RPMI8226 (cell line): ENCODE measurements around the gene UBE2Q1.
"Not testable (repeated sequence)": the region's sequence is repeated elsewhere in the genome, so short reads cannot be mapped to it uniquely, and the experiment has no call there.

Experiments used
- DNase-seq: peaks from one replicate; pipeline ENCODE4 v3.0.0-alpha.2; 2015

Gene UBE2Q1

DNA sequence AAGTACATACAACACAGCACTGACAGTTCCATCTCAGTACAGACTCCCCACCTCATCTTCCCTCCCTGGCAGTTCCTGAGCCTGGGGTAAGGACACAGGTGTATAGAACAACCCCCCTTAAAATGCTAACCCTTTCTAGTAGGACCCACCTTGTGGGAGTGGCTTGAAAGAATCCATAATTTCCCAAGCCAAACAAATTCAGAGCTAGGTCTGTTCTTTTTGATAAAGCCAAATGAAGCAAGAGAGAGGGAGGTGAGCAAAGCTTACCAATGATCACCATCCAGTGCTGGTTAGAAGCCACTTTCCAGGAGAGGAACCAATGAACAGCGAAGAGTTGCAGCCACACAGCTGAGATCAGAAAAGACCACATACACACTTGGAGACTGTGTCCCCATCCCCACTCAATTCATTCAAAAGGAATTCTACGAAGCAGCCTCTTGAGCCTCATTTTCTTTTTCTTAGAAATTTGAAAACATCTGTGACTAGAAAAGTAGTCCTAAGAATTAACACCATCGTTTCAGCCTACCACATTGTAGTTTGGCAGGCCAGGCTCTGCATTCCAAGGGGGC is 9.2 kb downstream of the UBE2Q1 start:
- DNase-seq: no peak

DNA sequence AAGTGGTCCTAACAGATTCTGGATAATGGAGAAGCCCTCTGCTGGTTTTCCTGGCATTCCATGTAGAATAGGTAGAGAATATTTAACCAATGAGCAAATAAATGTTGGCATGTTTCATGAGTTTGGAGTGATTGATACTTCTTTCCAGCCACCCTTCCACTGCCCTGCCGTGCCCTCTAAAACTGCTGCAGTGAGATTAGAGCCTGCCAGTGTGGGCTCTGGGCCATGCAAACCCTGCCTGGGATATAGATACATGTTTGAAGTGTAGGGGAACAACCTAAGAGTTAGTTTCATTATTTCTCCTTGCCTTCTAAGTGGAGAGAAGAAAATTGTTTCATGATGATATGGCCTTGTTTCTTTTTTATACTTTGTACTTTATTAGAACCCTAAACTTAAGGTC is 10.4 kb downstream of the UBE2Q1 start:
- DNase-seq: no peak

DNA sequence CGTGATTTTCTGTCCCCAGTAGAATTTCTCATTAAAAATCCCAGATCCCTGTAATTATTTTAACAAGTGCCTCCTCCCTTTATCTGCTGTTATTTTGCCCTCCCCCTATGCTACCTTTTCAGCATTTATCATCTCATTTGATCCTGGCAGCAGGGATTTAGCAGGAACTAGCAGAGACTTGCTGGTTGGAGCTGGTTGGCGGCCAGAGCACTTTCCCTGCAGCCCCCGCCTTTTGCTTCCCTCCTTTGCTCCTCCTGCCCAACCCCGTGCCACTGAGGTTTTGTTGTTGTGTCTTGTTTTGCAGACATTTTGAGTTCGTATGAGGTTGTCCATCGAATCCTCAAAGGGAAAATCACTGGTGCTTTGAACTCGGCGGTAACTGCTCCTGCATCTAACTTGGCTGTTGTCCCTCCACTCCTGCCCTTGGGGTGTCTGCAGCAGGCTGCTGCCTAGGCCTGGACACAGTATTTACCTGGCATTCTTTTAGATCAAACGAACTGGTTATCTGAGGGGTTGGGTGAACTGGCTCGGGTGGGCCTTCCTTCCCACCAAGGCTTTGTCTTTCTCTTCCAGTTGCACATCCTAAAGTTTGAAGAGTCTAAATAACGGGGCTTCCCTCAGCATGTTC is 11.2 kb downstream of the UBE2Q1 start:
- no peak for DNase-seq

DNA sequence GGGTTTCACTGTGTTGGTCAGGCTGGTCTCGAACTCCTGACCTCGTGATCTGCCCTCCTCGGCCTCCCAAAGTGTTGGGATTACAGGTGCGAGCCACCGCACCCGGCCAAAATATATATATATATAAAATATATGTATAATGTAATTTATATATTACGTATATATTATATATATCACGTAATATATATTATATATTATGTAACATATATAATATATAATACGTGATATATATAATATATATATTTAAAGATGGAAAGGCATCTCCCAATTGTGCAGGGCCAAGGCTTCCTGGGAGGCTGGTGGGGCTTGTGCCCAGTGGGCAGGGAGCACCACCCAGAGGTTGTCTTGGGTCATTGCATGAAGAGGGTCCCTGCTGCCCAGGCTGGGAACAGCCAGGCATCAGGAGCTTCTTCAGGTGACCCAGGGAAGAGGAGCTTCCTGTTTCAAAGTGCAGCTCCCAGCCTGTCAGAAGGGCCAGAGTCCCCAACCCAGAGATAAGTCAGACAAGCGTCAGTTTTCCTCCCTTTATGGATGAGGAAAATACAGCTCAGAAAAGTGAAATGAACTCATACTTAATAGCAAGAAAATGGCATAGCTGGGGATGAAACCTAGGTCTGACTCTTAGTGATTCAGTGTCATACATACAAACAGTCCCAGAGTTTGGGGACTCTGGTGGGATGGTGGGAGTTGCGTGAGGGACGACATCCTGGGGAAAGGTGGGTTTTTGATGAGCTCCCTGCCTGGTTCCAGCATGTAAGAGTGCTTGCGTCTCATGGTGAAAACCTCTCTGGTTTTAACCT is 12.0 kb downstream of the UBE2Q1 start:
- DNase-seq: peak; percentile 82

DNA sequence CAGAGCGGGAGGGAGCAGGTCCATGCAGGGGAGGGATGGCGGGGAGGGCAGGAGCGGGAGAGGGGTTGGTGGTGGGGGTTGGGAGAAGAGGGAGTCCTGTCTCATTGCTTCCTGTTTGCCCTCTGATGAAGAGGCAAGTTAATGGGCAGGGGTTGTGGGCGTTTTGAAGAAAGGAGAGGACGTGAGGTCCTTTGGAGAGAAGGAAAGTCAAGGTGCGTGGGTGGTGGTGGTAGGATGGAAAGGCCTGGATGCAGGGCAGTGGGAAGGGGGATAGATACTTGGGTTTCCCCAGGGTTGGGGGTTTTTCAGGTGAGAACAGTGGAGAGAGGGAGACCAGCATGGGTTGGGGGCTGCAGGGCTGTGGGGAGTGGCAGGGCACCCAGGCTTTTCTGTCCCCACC is 17.2 kb downstream of the UBE2Q1 start:
- no peak for DNase-seq

DNA sequence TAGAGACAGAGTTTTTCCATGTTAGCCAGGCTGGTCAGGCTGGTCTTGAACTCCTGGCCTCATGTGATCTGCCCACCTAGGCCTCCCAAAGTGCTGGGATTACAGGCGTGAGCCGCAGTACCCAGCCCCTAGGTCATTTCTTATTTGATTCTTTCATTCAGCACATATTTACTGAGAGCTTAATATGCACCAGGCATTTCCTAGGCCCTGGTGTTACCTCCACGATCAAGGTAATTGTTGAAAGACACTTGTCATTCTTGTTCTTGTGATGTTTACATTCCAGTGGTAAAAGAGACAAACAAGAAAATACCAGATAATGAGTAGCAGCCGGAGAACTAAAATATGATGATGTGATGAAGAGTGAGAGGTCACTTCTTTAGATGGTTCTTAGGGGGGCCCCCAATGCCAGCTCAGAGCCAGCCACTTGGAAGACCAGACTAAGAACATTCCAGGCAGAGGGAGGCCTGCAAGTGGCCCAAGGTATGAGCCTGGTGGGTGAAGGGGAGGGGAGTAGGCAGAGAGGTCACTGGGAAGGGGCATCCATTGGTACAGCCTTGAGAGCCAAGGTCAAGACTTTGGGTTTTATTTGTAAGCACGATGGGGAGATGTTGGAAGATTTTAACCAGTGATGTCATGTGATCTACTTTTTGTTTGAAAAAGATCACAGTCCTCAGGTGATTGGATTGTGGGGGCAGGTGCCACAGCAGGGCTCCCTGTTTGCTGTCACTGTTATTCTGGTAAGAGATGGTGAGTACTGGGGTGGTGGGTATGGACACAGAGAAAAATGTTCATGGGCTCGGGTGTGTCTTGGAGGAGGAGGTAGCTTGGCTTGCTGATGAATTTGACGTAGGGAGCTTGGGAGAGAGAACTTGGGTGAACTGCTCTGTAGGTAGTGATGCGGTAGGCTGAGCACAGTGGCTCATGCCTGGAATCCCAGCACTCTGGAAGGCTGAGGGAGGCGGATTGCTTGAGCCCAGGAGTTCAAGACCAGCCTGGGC is 18.7 kb downstream of the UBE2Q1 start:
- DNase-seq: no peak

DNA sequence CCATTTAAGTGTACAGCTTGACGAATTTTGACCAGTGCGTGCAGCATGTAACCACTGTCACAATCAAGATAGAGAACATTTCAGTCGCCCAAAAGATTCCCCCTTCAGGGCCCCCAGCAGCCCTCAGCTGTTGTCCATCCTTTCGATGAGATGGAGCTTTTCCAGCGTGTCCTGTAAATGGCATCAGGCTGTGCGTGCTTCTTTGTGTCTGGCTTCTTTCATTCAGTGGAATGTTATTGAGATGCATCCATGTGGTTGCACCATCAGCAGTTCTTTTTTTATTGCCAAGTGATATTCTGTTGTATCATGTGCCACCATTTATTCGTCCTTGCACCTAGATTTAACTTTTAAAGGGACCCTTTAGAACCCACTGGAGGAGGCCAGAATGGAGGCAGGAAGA is 21.9 kb downstream of the UBE2Q1 start:
- no peak for DNase-seq

DNA sequence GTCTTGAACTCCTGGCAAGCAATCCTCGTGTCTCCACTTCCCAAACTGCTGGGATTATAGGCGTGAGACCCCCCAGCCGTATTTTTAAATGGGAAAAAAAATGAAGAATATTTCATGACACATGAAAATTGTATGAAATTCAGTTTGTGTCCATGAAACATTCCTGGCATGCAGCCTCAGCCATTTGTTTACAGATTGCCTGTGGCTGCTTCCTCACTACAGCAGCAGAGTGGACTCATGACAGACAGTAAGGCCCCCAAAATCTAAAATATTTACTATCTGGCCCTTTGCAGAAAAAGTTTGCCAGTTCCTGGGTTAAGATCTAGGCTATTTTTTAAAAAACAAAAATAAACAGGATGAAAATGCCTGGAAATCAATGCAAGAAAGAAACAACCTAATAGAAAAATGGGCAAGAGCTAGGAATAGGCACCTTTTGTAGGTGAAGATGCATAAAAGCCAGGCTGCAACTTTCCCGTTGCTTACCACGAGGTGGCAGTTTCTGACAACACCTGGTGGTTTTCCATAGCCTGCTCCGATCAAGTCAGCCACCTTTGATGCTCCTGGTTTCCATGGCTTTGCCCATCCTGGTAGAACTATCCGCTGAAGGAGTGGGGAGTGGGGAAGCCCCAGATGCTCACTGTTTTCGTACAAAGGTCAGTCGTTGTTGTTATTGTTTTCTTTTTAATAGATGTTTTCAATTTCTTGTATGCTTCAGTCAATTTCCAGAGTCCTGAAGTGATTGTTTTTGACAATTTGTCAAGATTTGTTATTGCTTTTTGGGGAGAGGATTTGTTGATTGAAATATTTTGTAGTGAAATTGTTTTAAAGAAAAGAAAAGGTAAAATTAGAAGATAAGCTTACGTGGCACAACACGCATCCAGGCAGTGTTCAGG is 24.3 kb downstream of the UBE2Q1 start:
- DNase-seq: peak; percentile 52

DNA sequence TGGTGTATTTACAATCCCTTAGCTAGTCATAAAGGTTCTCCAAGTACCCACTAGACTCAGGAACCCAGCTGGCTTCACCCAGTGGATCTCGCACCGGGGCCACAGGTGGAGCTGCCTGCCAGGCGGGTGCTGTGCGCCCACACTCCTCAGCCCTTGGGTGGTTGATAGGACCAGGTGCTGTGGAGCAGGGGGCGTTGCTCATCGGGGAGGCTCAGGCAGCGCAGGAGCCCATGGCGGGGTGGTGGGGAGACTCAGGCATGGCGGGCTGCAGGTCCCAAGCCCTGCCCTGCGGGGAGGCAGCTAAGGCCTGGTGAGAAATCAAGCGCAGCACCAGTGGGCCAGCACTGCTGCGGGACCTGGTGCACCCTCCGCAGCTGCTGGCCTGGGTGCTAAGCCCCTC is 26.5 kb downstream of the UBE2Q1 start:
- not testable (repeated sequence) for DNase-seq

DNA sequence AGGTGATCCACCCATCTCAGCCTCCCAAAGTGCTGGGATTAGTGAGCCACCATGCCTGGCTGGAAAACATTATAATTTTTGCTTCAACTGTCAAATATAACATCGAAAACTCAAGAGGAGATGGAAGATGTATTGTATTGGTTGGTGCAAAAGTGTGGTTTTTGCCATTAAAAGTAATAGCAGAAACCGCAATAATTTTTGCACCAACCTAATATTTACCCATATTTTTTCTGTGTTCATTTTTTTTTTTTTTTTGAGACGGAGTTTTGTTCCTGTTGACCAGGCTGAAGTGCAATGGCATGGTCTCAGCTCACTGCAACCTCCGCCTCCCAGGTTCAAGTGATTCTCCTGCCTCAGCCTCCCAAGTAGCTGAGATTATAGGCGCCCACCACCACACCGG is 29.2 kb downstream of the UBE2Q1 start:
- no peak for DNase-seq

DNA sequence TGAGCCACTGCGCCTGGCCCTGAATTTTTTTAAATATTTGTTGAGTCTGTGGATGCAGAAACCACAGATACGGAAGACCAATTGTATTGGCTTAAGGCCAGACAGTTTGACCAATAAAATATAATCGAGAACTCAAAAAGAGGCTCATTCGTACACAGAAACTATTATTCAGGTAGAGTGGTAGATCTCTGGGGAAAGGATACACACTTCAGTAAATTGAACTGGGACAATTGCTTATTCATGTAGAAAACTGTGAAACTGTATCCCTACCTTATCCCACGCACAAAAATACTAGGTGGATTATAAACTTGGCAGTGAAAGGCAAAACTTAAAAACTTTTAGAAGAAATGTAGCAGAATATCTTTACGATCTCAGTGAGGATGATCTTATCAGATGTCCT is 31.3 kb downstream of the UBE2Q1 start:
- no peak for DNase-seq

DNA sequence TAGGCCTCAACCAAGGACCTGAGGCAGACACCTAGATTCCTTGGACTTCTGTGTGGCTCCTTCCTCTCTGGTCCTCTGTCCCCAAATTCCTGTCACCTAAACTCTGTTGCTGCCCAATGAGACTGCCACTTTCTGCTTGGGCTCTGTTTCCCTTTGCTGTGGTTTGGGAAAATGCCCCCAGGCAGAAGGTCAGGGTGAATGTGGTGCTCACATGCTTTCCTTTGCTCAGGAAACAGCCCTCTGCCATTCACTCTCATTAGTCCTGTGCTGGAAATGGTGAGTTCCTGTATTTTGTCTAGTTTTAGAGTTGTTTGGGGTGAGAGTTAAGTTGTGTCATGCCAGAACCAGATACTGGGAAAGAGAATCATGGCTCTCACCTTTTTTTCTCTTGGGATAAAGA is 33.6 kb downstream of the UBE2Q1 start:
- no peak for DNase-seq

DNA sequence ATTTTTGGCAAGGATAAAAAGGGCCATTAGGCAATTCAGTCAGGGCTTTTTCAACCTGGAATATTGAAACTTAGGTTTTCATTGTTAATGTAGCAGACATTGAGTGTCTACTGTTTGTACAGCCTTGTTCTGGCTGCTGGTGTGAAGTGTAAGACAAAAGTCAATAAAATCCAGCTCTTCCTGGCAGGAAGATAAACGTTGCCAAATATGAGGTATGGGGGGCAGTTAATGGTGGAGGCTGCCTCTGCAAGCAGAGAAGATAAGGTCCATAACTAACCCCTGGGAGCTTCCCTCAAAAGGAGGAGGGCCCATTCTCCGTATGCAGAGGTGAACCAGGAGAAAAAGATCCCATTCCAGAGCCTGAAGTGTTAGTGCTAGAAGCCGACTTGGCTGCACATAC is 36.8 kb downstream of the UBE2Q1 start:
- no peak for DNase-seq

DNA sequence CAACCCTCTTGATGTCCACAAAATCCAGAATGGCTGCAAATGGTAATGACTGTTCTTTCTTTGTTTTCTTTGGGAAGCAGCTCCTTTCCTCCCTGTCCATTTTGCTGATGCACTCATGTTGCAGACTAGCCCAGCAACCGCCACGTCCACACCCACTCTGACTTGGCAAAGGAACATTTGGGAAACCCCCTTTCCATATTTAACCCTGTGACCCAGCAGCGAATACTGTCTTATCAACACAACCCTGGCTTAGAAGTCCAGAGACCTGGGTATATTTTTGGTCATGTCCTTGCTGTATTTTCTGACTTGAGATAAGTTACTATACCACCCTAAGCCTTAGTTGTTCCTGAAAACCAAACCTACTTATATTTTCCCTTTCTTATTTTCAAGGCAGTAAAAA is 38.1 kb downstream of the UBE2Q1 start:
- DNase-seq: peak; percentile 64

DNA sequence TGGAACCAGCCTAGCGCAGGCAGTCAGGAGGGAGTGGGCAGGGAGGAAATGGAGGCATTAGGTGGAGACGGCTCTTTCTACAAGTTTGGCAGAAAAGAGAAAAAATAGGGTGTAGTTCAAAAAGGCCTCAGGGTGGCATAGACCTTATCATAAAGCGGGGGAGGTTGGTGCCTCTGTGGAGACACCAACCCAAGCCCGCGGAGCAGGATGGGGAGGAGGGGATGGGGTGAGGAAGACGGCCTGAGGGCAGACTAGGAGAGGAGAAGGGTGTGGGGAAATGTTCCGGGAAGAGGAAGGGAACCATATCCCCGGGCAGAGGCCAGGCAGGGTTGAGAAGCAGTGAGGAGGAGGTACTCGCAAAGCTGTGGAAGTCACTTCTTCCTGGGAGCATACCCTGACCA is 38.9 kb downstream of the UBE2Q1 start:
- no peak for DNase-seq

DNA sequence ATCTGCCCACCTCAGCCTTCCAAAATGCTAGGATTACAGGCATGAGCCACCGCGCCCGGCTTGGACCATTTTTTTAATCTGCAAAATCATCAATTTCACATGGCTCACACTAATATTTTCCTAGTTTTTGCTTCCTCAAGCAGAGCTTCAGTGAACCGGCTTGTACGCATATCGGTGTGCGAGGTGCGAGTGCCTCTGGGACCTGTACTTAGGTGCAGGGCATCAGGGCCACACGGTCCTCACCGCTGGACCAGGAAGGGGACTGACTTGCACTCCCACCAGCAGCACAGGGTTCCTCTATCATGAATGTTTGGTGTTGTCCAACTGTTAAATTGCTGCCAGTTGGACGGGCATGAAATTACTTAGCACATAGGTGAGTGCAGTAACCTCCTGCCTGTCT is 40.8 kb downstream of the UBE2Q1 start:
- no peak for DNase-seq

DNA sequence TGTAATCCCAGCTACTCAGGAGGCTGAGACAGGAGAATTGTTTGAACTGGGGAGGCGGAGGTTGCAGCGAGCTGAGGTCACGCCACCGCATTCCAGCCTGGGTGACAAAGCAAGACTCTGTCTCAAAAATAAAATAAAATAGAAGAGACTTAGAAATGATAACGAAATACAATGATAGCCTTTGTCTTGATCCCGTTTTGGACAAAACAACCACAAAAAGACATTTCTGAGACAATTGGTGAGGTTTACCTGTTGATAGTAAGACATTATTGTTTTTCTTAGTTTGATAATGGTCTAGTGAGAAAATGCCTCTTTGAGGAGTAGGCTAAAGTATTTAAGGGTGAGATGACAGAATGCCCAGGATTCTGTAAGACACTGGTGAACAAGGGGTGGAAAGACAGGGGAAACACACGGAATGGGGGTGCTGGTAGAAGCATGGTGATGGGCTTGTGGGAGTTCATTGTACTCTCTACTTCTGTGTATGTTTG is 44.4 kb downstream of the UBE2Q1 start:
- no peak for DNase-seq

DNA sequence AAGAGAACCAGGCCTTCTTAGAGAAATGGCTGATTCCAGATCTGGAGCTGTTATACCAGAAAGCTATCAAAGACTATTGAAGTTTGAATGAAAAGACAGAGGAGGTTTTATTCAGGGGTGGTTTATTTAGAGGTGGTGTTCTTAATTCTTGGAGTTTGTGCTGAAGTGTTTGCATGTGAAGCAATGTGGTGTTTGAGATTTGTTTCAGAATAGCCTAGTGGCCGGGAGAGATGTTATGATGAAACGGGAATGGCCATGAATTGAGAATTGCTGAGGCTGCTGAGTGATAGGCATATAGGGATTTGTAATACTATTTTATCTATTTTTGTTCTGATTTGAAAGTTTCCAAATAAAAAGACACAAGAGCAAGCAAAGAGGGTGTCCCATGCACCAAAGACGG is 45.7 kb downstream of the UBE2Q1 start:
- DNase-seq: no peak

DNA sequence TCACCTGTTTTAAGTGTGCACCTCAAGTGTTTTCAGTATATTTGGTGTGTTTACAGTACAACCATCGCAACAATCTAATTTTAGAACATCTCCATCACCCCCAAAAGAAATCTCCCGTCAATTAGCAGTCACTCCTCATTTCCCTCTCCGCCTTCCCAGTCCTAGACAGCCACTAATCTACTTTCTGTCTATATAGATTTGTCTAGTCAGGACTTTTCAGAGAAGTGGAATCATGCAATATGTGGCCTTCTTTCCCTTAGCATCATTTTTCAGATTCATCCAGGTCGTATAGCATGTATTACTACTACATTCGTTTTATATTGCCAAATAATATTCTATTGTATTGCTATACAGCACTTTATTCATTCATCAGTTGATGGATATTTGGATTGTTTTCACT is 54.6 kb downstream of the UBE2Q1 start:
- DNase-seq: no peak

DNA sequence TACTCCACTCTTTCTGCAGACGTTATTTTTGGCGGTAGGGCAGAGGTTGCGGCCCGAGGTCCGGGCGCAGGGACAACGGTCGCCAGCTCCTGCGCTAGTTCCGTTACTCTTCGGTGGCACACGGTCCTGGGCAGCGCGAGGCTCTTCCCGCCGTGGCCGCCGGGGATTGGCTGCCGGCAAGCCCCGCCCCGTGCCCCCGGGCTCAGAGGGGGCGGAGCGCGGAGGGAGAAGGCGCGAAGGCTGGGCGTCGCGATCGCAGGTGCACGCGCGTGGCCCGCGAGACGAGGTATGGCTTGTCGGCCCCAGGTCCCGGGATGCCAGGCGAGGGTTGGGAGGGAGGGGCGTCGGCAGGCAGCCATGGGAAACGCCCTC is 55.7 kb downstream of the UBE2Q1 start:
- no peak for DNase-seq

DNA sequence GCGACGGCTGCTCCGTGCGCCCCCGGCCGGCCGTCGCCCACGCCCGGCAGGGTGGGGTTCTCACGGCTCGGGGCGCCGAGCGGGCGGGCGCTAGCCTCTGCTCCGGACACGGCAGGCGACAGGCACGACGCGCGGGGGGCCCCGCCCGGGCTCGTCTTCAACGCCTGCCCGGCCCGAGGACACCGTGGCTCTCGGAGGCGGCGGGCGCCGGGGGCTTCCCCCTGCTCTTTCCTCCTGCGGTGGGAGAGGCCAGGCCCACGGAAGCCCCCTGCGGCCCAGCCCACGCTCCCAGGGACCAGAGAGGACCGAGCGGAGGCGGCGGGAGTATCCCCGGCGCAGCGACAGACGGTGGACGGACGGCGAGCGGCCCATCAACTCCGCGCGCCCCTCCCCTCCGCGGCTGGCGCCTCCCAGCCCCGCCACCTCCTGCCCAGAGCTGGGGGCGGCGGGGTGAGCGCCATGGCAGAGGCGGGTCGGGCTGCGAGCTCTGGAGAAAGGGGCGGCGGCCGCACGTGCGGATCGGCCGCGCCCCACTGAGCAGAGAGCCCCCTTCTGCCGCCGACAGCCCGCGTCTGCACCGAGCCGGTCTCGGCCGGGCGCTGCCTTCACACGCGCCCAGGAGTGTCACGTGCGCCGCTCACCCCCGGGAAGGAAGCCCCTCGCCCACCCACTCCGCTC is 56.3 kb downstream of the UBE2Q1 start, which contains the start of the genes SHE and TDRD10:
SHE (minus strand) TSS at position 347 of the 678 bp plus-strand sequence. CDS start 386 bp downstream, outside the sequence.
TDRD10 (plus strand) TSS at position 154 of the 678 bp plus-strand sequence. CDS start 4,685 bp downstream, outside the sequence.
- DNase-seq: no peak
